ENCODE data around the gene RASSF5.

Gene RASSF5

GRCh38 chr1:206551296-206551985, 44.1 kb downstream of the RASSF5 start:
- DNase-seq (ENCODE audit: low spot score): no peak

DNA sequence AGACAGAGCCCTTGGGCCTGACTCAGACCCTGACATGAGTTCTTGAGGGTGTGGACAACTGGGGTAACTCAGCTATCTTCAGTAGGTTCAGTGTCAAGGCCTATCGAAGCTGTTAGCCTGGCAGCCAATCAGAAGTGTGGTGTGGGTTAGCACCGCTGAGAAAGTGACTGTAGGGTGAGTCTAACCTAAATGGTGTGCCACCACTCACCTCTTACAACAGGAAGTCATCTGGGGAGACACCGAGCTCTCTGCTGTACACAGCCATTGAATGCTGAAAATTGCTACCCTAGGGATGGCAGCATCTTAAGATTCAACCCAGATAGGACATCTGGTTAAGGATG, 44.6 kb downstream of the RASSF5 start:
- DNase-seq (ENCODE audit: low spot score): no peak

DNA sequence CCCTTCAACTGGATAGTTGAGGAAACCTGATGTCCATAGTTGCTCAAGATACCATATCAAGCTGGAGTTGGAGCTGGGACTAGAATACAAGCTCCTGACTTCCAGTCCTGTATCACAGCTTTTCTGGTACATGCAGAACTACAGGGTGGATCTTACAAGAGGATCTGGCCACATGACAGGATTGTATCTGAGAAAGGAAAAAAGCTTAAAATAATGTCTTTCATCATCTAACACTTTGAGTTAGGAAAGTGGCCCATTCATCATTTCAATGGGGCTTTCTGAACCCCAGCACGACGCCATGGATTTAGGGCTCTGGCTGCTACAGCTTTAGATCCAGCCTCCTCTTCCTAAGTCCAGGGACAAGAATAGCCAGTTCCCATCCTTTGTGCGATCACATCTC, 46.9 kb downstream of the RASSF5 start:
- no peak for DNase-seq (ENCODE audit: low spot score)

GRCh38 chr1:206554701-206555472, 47.6 kb downstream of the RASSF5 start:
- no peak for DNase-seq (ENCODE audit: low spot score)

GRCh38 chr1:206555473-206555935, 48.2 kb downstream of the RASSF5 start:
- no peak for DNase-seq (ENCODE audit: low spot score)

DNA sequence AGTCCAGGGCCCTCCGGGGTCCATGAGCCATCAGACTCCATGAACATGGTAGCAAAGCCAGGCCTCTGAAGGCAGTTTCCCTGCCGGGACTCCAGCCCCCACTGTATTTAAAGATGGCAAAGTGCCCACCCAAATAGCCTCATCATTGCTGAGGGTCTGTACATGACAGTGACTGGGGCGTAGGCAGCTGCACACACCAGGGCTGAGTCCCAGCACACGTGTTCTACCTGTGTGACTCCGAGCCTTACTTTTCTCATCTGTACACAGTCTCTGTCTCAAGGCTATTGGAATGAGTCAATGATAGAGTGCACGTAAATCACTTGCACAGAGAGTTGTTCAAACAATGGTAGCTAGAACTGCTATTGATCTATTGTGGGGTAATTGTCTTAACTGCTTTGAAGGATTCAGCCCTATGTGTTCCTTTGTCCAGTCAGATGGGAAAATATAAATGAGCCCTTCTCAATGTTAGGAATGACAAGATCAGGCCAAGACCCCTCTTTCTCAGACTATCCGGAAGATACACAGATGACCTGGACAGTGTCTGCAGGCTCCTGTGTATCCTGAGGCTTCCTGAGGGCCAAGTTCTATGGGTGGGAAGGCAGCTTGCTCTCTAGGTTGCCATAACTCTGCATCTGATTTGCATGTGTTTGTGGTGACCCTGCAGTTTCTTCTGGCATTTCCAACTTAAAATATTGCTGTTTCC, 48.9 kb downstream of the RASSF5 start:
- DNase-seq (ENCODE audit: low spot score): no peak

DNA sequence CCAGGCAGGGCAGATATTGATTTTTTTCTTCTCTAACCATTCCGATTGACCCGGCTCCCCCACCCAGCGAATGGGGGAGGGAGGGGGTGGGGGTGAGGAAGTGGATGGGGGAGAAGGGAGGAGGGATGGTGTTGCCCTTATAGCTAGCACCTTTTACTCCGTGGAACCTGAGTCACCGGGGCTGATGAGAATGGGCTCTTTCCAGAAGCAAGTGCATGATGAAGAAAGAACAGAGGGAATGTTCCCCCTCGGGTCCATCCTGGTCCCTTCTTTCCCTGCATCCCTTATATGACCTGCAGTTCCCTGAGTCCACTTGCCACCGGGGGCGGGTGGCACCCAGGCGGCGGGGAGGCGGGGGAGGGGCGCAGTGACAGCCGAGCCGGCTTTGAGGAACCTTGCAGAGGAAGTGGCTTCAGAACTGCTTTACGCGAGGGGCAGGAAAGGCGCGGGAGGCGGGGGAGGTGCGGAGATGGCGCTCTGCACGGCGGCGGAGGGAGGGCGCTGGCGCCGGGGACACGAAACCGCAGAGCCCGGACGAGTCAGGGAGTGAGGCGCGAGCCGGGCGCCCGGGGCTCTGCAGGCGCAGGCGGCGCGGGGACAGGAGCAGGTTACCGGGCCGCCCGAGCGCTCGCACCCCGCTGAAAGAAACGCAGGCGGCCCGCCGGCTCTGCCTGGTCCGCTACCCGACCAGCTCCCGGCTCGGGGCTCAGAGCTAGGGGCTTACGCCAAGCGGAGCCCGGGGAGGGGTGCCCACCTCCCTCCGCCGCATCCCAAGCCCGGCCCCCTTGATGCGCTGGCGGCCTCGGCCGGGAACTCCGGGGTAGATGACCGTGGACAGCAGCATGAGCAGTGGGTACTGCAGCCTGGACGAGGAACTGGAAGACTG, 49.7 kb downstream of the RASSF5 start:
- DNase-seq (ENCODE audit: low spot score): no peak

DNA sequence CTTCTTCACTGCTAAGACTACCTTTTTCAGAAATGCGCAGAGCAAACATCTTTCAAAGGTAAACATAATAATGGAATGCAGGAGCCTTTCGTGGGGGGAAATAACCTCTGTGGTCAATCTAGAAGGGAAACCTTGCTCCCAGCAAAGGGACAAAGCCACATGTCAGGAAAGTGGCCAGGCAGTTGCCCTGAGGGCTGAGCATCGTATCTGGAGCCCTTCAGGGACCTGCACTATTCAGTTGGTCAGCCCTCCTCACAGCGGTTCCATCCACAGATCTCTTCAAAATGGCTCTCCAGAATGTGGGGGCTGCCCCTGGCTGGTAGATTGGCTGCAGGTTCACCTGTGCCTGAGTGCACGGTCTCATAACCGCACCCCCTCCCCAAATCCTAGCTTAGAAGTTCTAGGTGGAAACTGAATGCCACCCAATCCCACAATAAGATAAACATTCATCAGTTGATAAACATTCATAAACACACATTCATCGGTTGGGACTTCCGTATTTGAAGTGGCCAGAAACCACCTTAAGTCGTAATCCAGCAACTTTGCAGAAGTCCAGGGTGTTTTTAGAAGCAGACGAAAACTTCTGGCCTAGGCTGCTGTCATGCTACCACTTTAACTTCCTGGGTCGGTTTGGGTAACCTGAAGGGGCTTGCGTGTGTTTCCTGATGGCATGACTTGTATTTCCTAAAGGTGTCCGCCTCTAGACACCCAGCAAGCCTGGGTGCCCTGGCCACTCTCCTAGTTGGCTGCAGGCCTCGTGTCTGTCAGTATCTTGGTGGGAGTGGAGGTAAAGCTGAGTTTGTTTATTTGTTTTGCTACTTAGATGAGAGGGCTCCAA, 50.5 kb downstream of the RASSF5 start:
- no peak for DNase-seq (ENCODE audit: low spot score)

- DNase-seq (ENCODE audit: low spot score): no peak
These were observed 51.7 kb downstream of the RASSF5 start for GRCh38 chr1:206558794-206559671.

DNA sequence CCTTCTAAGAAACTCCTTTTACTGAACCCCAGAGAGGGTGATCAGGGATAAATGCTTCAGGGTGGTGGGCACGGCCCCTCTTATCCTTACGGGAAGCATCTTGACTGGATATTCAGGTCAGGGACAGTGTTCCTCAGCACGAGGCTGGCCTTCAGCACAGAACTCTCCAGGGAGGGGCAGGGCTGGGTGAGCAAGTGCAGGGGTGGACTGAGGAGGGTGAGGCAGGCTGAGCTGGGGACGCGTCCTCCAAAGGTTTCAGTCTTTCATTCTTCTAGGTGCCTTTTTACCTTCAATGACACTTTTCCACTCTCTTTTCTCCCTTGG, 52.3 kb downstream of the RASSF5 start:
- no peak for DNase-seq (ENCODE audit: low spot score)

DNA sequence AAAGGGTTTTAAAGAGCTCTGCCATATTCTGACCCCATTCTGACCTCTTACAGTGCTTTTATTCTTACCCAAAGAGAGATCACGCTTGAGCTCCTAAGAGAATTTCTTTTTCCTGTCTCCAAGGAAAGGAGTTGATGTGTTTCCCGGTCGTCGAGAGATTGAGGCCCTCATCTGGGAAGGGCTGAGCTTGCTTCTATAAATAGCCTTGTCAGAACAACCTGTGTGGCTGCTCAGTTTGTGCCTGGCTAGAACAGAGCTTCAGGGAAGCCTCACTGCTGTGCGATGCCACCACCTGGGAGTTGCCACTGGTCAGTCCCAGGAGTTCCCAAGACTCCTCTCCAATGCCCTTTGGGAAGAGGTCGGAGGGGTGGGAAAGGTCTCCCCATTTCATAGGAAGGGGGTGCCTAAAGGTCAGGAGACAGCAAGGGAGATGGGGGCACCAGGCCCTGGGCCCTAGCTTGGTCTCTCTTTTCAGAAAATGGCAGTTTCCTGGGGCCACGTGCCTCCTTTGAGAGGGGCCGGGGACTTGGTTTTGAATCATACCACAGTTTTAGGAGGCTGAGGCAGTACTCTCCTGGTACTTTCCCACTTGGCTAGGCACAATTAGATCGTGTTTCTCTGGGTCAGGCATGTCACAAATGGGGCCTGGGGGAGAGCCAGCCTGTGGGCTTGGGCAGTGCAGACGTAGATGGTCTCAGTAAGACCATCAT, 52.8 kb downstream of the RASSF5 start:
- DNase-seq (ENCODE audit: low spot score): no peak

- no peak for DNase-seq (ENCODE audit: low spot score)
These were observed 56.3 kb downstream of the RASSF5 start for GRCh38 chr1:206563367-206564207.

- DNase-seq (ENCODE audit: low spot score): no peak
These were observed 58.7 kb downstream of the RASSF5 start for GRCh38 chr1:206565995-206566394.

DNA sequence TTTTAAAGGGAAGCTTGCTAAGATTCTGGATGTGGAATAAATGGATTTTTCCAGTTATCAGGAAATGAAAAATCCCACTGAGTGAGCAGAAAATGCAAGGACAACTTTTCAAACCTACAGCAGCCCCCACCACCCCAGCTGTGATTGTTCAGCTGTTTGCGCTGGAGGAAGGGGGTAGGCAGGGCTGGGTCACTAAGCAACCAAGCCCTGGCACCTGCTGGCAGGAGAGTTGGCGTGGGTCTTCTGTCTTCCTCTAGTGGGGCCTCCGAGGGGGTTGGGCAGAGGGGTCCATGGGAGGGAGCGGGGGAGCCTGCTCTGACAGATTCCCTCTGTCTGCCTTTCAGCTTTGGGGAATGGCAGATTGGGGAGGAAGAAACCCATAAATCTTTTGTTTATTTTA, 59.7 kb downstream of the RASSF5 start:
- no peak for DNase-seq (ENCODE audit: low spot score)

GRCh38 chr1:206568256-206568655, 60.9 kb downstream of the RASSF5 start:
- DNase-seq (ENCODE audit: low spot score): no peak

- no peak for DNase-seq (ENCODE audit: low spot score)
These were observed 61.5 kb downstream of the RASSF5 start for GRCh38 chr1:206568779-206569352.

- DNase-seq (ENCODE audit: low spot score): no peak
These were observed 62.2 kb downstream of the RASSF5 start for GRCh38 chr1:206569556-206569955.

DNA sequence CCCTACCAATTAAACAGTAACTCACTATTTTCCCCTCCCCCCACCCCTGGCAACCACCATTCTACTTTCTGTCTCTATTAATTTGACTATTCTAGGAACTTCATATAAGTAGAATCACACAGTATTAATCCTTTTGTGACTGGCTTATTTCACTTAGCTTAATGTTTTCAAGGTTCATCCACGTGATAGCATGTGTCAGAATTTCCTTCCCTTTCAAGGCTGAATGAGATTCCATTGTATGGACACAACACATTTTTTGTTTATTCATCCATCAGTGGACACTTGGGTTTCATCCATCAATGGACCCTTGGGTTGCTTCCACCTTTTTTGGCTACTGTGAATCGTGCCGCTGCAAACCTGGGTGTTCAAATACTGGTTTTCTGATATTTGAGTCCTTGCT, 63.2 kb downstream of the RASSF5 start:
- DNase-seq (ENCODE audit: low spot score): peak; percentile 48

Measured in COLO829 (cell line).